ENCODE results near the gene RPS6KA1. TPM values are rescaled to one million over a fixed set of nuclear protein-coding genes. Genes with fewer than 3 reads are reported as not detected.
A peak's percentile ranks its signal among the peaks of the same experiment; 100 is the strongest.
"Not testable (repeated sequence)": the region's sequence is repeated elsewhere in the genome, so short reads cannot be mapped to it uniquely, and the experiment has no call there.

RPS6KA1 gene
- total RNA-seq, 1 donor from 2014 or later, result 1.4 TPM

GRCh38 chr1:26593385-26593784 lies 63.8 kb downstream of the RPS6KA1 start:
- no peak for DNase-seq (ENCODE audit: low read depth)

- DNase-seq (ENCODE audit: low read depth), result not testable (repeated sequence)
These were observed 65.0 kb downstream of the RPS6KA1 start for GRCh38 chr1:26594593-26594992.

- DNase-seq (ENCODE audit: low read depth), result peak; percentile 77
These were observed 68.1 kb downstream of the RPS6KA1 start for GRCh38 chr1:26597629-26598039.

- DNase-seq (ENCODE audit: low read depth), result no peak
These were observed 69.3 kb downstream of the RPS6KA1 start for GRCh38 chr1:26598890-26599289.

GRCh38 chr1:26602378-26602959 lies 72.9 kb downstream of the RPS6KA1 start:
- peak; percentile 78 for DNase-seq (ENCODE audit: low read depth)

GRCh38 chr1:26603856-26604255 lies 74.3 kb downstream of the RPS6KA1 start:
- DNase-seq (ENCODE audit: low read depth), result no peak

- DNase-seq (ENCODE audit: low read depth), result no peak
These were observed 77.6 kb downstream of the RPS6KA1 start for GRCh38 chr1:26607186-26607585.

- DNase-seq (ENCODE audit: low read depth), result no peak
These were observed 79.3 kb downstream of the RPS6KA1 start for GRCh38 chr1:26608895-26609294.

- no peak for DNase-seq (ENCODE audit: low read depth)
These were observed 81.2 kb downstream of the RPS6KA1 start for GRCh38 chr1:26610781-26611180.

GRCh38 chr1:26612627-26613026 lies 83.1 kb downstream of the RPS6KA1 start:
- DNase-seq (ENCODE audit: low read depth), result not testable (repeated sequence)

- DNase-seq (ENCODE audit: low read depth), result no peak
These were observed 85.3 kb downstream of the RPS6KA1 start for GRCh38 chr1:26614655-26615411.

- no peak for DNase-seq (ENCODE audit: low read depth)
These were observed 87.3 kb downstream of the RPS6KA1 start for GRCh38 chr1:26616881-26617280.

- no peak for DNase-seq (ENCODE audit: low read depth)
These were observed 89.0 kb downstream of the RPS6KA1 start for GRCh38 chr1:26618561-26618960.

MicroRNAs within 50 kb of the gene (microRNA counts, 767-probe panel; counts per million panel counts)
- microRNA hsa-miR-1976, result not detected

Small RNA genes lying within 50 kb of the gene (microRNA-seq; reads per million reads assigned to microRNA genes)
- not detected for gene MIR1976

Other genes starting within 250 kb of the RPS6KA1 start
- gene SH3BGRL3, start 249.7 kb upstream of the RPS6KA1 start, total RNA-seq, result 49.0 and 51.4 TPM in 2 replicates
- 4.2 and 4.5 TPM in 2 replicates for gene UBXN11, start 223.1 kb upstream of the RPS6KA1 start, total RNA-seq
- gene CD52, start 211.8 kb upstream of the RPS6KA1 start, total RNA-seq, result not detected in 2 replicates
- gene CRYBG2, start 175.6 kb upstream of the RPS6KA1 start, total RNA-seq, result not detected in 2 replicates
- gene ZNF683, start 157.0 kb upstream of the RPS6KA1 start, total RNA-seq, result not detected in 2 replicates
- gene LIN28A, start 118.9 kb upstream of the RPS6KA1 start, total RNA-seq, result not detected in 2 replicates
- 51.6 and 55.3 TPM in 2 replicates for gene DHDDS, start 97.4 kb upstream of the RPS6KA1 start, total RNA-seq
- 250 and 254 TPM in 2 replicates for gene HMGN2, start 57.3 kb upstream of the RPS6KA1 start, total RNA-seq
- 12.0 and 18.2 TPM in 2 replicates for gene ARID1A, start 166.3 kb downstream of the RPS6KA1 start, total RNA-seq

Data from myocyte (in vitro differentiated cells).